Astrocyte of the cerebellum (primary cell): ENCODE data around the gene OPHN1.

ENCODE experiments used
- DNase-seq: peaks from one replicate; pipeline ENCODE4 v3.0.0-alpha.2; 2011; ENCODE audit warnings: low read depth
- H3K4me3 ChIP-seq: 2 replicates; pipeline ENCODE4 v1.5.1; 2011; ENCODE audit warnings: mild to moderate bottlenecking, low read depth, low read length, moderate library complexity
- CTCF ChIP-seq: IDR thresholded peaks from 2 replicates; pipeline ENCODE4 v1.5.1; 2012; ENCODE audit warnings: low read length, low read depth, moderate library complexity, mild to moderate bottlenecking; ENCODE audit errors: missing control alignments
- in situ Hi-C: cut with HindIII; loops from 2 replicates; pipeline ENCODE4 v1.10.0; 2017; ENCODE audit warnings: low sequenced_read_pairs

The OPHN1 gene

GRCh38 chrX:68045008-68045577 is 388.2 kb downstream of the OPHN1 start:
- DNase-seq = no peak
- TF ChIP-seq CTCF = no peak
- in situ Hi-C loops = no loop called here
- no peak overlapping the region for H3K4me3 ChIP-seq

GRCh38 chrX:68043713-68044438 is 389.4 kb downstream of the OPHN1 start:
- H3K4me3 ChIP-seq = no peak overlapping the region
- no peak for DNase-seq
- in situ Hi-C loops = no loop called here
- no peak for TF ChIP-seq CTCF

DNA sequence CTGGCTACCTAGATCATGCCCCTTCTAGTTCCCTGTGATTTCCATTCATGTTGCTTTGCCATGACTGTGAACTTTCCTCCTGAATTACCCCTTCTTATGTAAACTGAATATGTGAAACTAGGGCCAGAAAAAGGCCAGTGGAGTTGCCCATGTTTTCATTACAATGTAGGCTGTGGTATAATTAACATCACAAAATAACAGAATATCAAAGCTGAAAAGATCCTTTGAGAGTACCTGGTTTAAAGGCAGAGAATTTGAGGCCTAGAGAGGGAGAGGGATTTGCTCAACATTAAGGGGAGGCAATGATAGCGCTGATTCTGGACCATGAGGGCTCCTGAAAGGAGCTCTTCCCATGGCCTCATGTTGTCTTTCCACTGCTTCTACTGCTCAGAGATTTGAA is 392.2 kb downstream of the OPHN1 start:
- in situ Hi-C loops = no loop called here
- TF ChIP-seq CTCF = no peak
- DNase-seq = no peak
- H3K4me3 ChIP-seq = no peak overlapping the region

- in situ Hi-C loops = no loop called here
- H3K4me3 ChIP-seq = no peak overlapping the region
- peak; percentile 48 for TF ChIP-seq CTCF
- no peak for DNase-seq
These were observed 414.8 kb downstream of the OPHN1 start for GRCh38 chrX:68018248-68019203.

DNA sequence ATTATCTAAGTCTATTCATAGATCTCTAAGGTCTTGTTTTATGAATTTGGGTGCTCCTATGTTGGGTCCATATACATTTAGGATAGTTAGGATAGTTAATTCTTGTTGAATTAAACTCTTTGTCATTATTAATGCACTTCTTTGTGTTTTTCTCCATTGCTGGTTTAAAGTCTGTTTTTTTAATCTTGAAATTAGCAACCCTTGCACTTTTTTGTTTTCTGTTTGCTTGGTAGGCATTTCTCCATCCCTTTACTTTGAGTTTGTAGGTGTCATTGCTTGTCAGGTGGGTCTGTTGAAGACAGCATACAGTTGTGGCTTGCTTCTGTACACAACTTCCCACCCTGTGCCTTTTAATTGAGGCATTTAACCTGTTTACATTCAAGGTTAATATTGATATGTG is 434.8 kb downstream of the OPHN1 start:
- no peak overlapping the region for H3K4me3 ChIP-seq
- no peak for DNase-seq
- TF ChIP-seq CTCF = no peak
- in situ Hi-C loops = no loop called here
